GM10847 (cell line): ENCODE results near the gene GPR152.

Source experiments
- POLR2A ChIP-seq: IDR thresholded peaks from 2 replicates; pipeline ENCODE4 v1.6.1; 2011; ENCODE audit not compliant: insufficient read length; ENCODE audit errors: extremely low read depth

The GPR152 gene

GRCh38 chr11:67470337-67471002 is 17.9 kb upstream of the GPR152 start:
- no peak for TF ChIP-seq POLR2A

GRCh38 chr11:67469508-67469811 is 16.9 kb upstream of the GPR152 start:
- no peak for TF ChIP-seq POLR2A

- peak; percentile 68 for TF ChIP-seq POLR2A
These were observed 16.4 kb upstream of the GPR152 start, which contains the start of gene TMEM134 for GRCh38 chr11:67468759-67469507. Gene TMEM134, minus strand, starts transcription at chr11:67469251. Its CDS starts 59 bp downstream, at chr11:67469192.

- no peak for TF ChIP-seq POLR2A
These were observed 15.9 kb upstream of the GPR152 start for GRCh38 chr11:67468456-67468758.

- no peak for TF ChIP-seq POLR2A
These were observed 15.5 kb upstream of the GPR152 start for GRCh38 chr11:67468056-67468455.

GRCh38 chr11:67466962-67467771 is 14.6 kb upstream of the GPR152 start:
- TF ChIP-seq POLR2A, result no peak

GRCh38 chr11:67466367-67466766 is 13.8 kb upstream of the GPR152 start:
- TF ChIP-seq POLR2A, result no peak

GRCh38 chr11:67465189-67465510 is 12.6 kb upstream of the GPR152 start:
- no peak for TF ChIP-seq POLR2A

- TF ChIP-seq POLR2A, result peak; percentile 75
These were observed 12.1 kb upstream of the GPR152 start for GRCh38 chr11:67464411-67465188.

- TF ChIP-seq POLR2A, result no peak
These were observed 11.3 kb upstream of the GPR152 start for GRCh38 chr11:67463680-67464410.

- TF ChIP-seq POLR2A, result no peak
These were observed 10.7 kb upstream of the GPR152 start for GRCh38 chr11:67463186-67463585.

- no peak for TF ChIP-seq POLR2A
These were observed 5.7 kb upstream of the GPR152 start for GRCh38 chr11:67458266-67458665.

- no peak for TF ChIP-seq POLR2A
These were observed 4.9 kb upstream of the GPR152 start for GRCh38 chr11:67457453-67457852.

- TF ChIP-seq POLR2A, result no peak
These were observed 3.7 kb upstream of the GPR152 start for GRCh38 chr11:67456068-67456705.
